Measurements from ENCODE around the gene SPEM1.

SPEM1 gene

GRCh38 chr17:7380855-7381683, 39.1 kb upstream of the SPEM1 start, which contains the start of gene TNK1:
Gene TNK1 (plus strand): TSS chr17:7381089. CDS start chr17:7382927, 1,838 bp downstream.
- DNase-seq: no peak
- no peaks in the 10 kb centered on the region for H3K36me3 ChIP-seq (replicated peaks)
- H3K4me3 ChIP-seq (ENCODE audit: low read depth, low read length): no peak within 1 kb of the TSS
- H3K27me3 ChIP-seq (replicated peaks): peaks cover 20% of the 10 kb centered on the region
- no peak for TF ChIP-seq CTCF (IDR thresholded peaks at IDR 0.05; ENCODE audit: low read depth, low read length, missing control alignments)
- in situ Hi-C loops (cut with HindIII; ENCODE audit: low pct_ligation_motif_present, low sequenced_read_pairs): no loop called here
- no peak within 1 kb of the TSS for H3K27ac ChIP-seq

GRCh38 chr17:7382901-7383300, 37.2 kb upstream of the SPEM1 start:
- Histone ChIP-seq H3K36me3 (replicated peaks) (no peaks in the 10 kb centered on the region), H3K4me3 (ENCODE audit: low read depth, low read length) (no peak overlapping the region), H3K27me3 (replicated peaks) (peaks cover 20% of the 10 kb centered on the region), H3K27ac (no peak overlapping the region)
- TF ChIP-seq CTCF (IDR thresholded peaks at IDR 0.05; ENCODE audit: low read depth, low read length, missing control alignments): no peak
- no peak for DNase-seq
- in situ Hi-C loops (cut with HindIII; ENCODE audit: low pct_ligation_motif_present, low sequenced_read_pairs): no loop called here

- in situ Hi-C loops (cut with HindIII; ENCODE audit: low pct_ligation_motif_present, low sequenced_read_pairs): no loop called here
- H3K27ac ChIP-seq: no peak overlapping the region
- no peak for DNase-seq
- H3K4me3 ChIP-seq (ENCODE audit: low read depth, low read length): no peak overlapping the region
- TF ChIP-seq CTCF (IDR thresholded peaks at IDR 0.05; ENCODE audit: low read depth, low read length, missing control alignments): no peak
- H3K27me3 ChIP-seq (replicated peaks): peaks cover 20% of the 10 kb centered on the region
- H3K36me3 ChIP-seq (replicated peaks): no peaks in the 10 kb centered on the region
Measured at GRCh38 chr17:7383371-7383741, 36.8 kb upstream of the SPEM1 start.

- Histone ChIP-seq H3K27ac (no peak overlapping the region), H3K27me3 (replicated peaks) (peaks cover 20% of the 10 kb centered on the region), H3K4me3 (ENCODE audit: low read depth, low read length) (peak overlapping the region; percentile 42), H3K36me3 (replicated peaks) (peaks cover 5% of the 10 kb centered on the region)
- no peak for DNase-seq
- no peak for TF ChIP-seq CTCF (IDR thresholded peaks at IDR 0.05; ENCODE audit: low read depth, low read length, missing control alignments)
- in situ Hi-C loops (cut with HindIII; ENCODE audit: low pct_ligation_motif_present, low sequenced_read_pairs): no loop called here
Measured at GRCh38 chr17:7383742-7384488, 36.2 kb upstream of the SPEM1 start.

- Histone ChIP-seq H3K36me3 (replicated peaks) (peaks cover 11% of the 10 kb centered on the region), H3K27me3 (replicated peaks) (peaks cover 20% of the 10 kb centered on the region), H3K4me3 (ENCODE audit: low read depth, low read length) (peak overlapping the region; percentile 42), H3K27ac (no peak overlapping the region)
- DNase-seq: no peak
- TF ChIP-seq CTCF (IDR thresholded peaks at IDR 0.05; ENCODE audit: low read depth, low read length, missing control alignments): no peak
- in situ Hi-C loops (cut with HindIII; ENCODE audit: low pct_ligation_motif_present, low sequenced_read_pairs): no loop called here
Measured at GRCh38 chr17:7384489-7385081, 35.5 kb upstream of the SPEM1 start.

All from brain microvascular endothelial cell (primary cell).